Tibial nerve (tissue), 4 donors: ENCODE data around the gene LRRC75A. TPM values are rescaled to one million over a fixed set of nuclear protein-coding genes. Genes with fewer than 3 reads are reported as not detected.

Experiments used
- DNase-seq, 2 donors: peaks; one replicate each; pipeline ENCODE4 v3.0.0-alpha.2; 2019; ENCODE audit warnings: low spot score in 2 of 2
- H3K27ac ChIP-seq, 4 donors: fragments of 200-600 bp; sonication (generic) in 3 of 4; one replicate each; pipeline ENCODE4 v1.5.1; 2017 to 2019; ENCODE audit warnings: mild to moderate bottlenecking in 1 of 4
- H3K27me3 ChIP-seq, 2 donors: fragments of 200-600 bp; sonication (generic) in 1 of 2; one replicate each; pipeline versions ENCODE4 v1.5.1 to v1.6.0; 2017 to 2019
- H3K36me3 ChIP-seq, 3 donors: fragments of 200-600 bp; sonication (generic); one replicate each; pipeline ENCODE4 v1.5.1; 2018 to 2019
- H3K4me1 ChIP-seq, 4 donors: fragments of 200-600 bp; sonication (generic) in 3 of 4; one replicate each; pipeline ENCODE4 v1.5.1; 2017 to 2019
- H3K4me3 ChIP-seq, 4 donors: fragments of 200-600 bp; sonication (generic) in 3 of 4; one replicate each; pipeline ENCODE4 v1.5.1; 2017 to 2019; ENCODE audit warnings: mild to moderate bottlenecking in 1 of 4, moderate library complexity in 1 of 4
- H3K9me3 ChIP-seq, 4 donors: fragments of 200-600 bp; sonication (generic) in 3 of 4; one replicate each; pipeline ENCODE4 v1.5.1; 2017 to 2019
- CTCF ChIP-seq, 5 experiments: fragments of 200-600 bp in 3 of 5; fragments of 450-650 bp in 2 of 5; sonication (generic) in 3 of 5; IDR thresholded peaks; one replicate each; pipeline ENCODE4 v1.5.1; 2016 to 2019; ENCODE audit warnings: antibody characterized with exemption in 5 of 5, mild to moderate bottlenecking in 3 of 5, moderate library complexity in 2 of 5
- EP300 ChIP-seq, 2 donors: sonication (generic); formaldehyde crosslinking; IDR thresholded peaks; one replicate each; pipeline ENCODE4 v1.6.1; 2017; ENCODE audit warnings: antibody characterized with exemption in 2 of 2, mild to moderate bottlenecking in 1 of 2
- POLR2A ChIP-seq, 2 donors: fragments of 450-650 bp; IDR thresholded peaks; one replicate each; pipeline ENCODE4 v1.6.1; 2017; ENCODE audit warnings: antibody characterized with exemption in 2 of 2, mild to moderate bottlenecking in 2 of 2, moderate library complexity in 2 of 2
- WGBS, 2 donors: methylation state at CpG; one replicate each; pipeline ENCODE4 v1.1.5; 2018; 5-methylcytosine and 5-hydroxymethylcytosine counted together
- total RNA-seq, 4 donors: library from RNA; depleted of rRNA; stranded (reverse); fragments of >200 nt; gene quantifications; one replicate each; pipeline ENCODE4 v1.1.0, GENCODE V29; 2016

The LRRC75A gene
- total RNA-seq, 4 donors from 2014 or later: 2.9 to 10.3 (median 5.4) TPM

GRCh38 chr17:16513873-16514272, 21.9 kb upstream of the LRRC75A start:
- Histone ChIP-seq H3K36me3 (no peaks in the 10 kb centered on the region), H3K27ac (no peak overlapping the region), H3K27me3 (peaks cover 0 to 7% of the 10 kb centered on the region in 2 donors), H3K4me1 (peaks cover 0 to 10% (median 0%) of the 10 kb centered on the region in 4 donors), H3K4me3 (no peak overlapping the region), H3K9me3 (no peaks in the 10 kb centered on the region)
- TF ChIP-seq CTCF (IDR thresholded peaks at IDR 0.05): no peak
- no peak for DNase-seq
- WGBS, 2 donors: 79% methylated on average over 6 of the region's 6 CpGs

GRCh38 chr17:16512011-16512410, 20.0 kb upstream of the LRRC75A start:
- no peak overlapping the region for H3K27ac ChIP-seq
- peaks cover 0 to 8% (median 0%) of the 10 kb centered on the region in 4 donors for H3K4me1 ChIP-seq
- WGBS, 2 donors: 44 to 48% methylated on average over 4 of the region's 4 CpGs
- H3K27me3 ChIP-seq: no peaks in the 10 kb centered on the region
- TF ChIP-seq EP300 (IDR thresholded peaks at IDR 0.05) (no peak), CTCF (IDR thresholded peaks at IDR 0.05) (no peak), POLR2A (IDR thresholded peaks at IDR 0.05) (no peak)
- no peaks in the 10 kb centered on the region for H3K36me3 ChIP-seq
- H3K4me3 ChIP-seq: no peak overlapping the region
- no peaks in the 10 kb centered on the region for H3K9me3 ChIP-seq
- no peak for DNase-seq

GRCh38 chr17:16511593-16511992, 19.6 kb upstream of the LRRC75A start:
- no peaks in the 10 kb centered on the region for H3K9me3 ChIP-seq
- no peak overlapping the region for H3K27ac ChIP-seq
- no peaks in the 10 kb centered on the region for H3K27me3 ChIP-seq
- no peak for DNase-seq
- WGBS, 2 donors: 71 to 100% methylated on average over 1 of the region's 1 CpG
- no peaks in the 10 kb centered on the region for H3K36me3 ChIP-seq
- H3K4me1 ChIP-seq: peaks cover 0 to 4% (median 0%) of the 10 kb centered on the region in 4 donors
- H3K4me3 ChIP-seq: no peak overlapping the region
- TF ChIP-seq POLR2A (IDR thresholded peaks at IDR 0.05) (no peak), CTCF (IDR thresholded peaks at IDR 0.05) (no peak)

- 72 to 74% methylated on average over 8 of the region's 8 CpGs for WGBS, 2 donors
- no peaks in the 10 kb centered on the region for H3K9me3 ChIP-seq
- TF ChIP-seq EP300 (IDR thresholded peaks at IDR 0.05) (no peak), POLR2A (IDR thresholded peaks at IDR 0.05) (no peak), CTCF (IDR thresholded peaks at IDR 0.05) (no peak)
- no peak overlapping the region for H3K27ac ChIP-seq
- no peak for DNase-seq
- no peaks in the 10 kb centered on the region for H3K4me1 ChIP-seq
- H3K27me3 ChIP-seq: no peaks in the 10 kb centered on the region
- H3K4me3 ChIP-seq: no peak overlapping the region
- no peaks in the 10 kb centered on the region for H3K36me3 ChIP-seq
Observed at GRCh38 chr17:16507918-16508533, 16.0 kb upstream of the LRRC75A start.

GRCh38 chr17:16506188-16506587, 14.2 kb upstream of the LRRC75A start:
- Histone ChIP-seq H3K4me1 (no peaks in the 10 kb centered on the region), H3K27ac (no peak overlapping the region), H3K36me3 (no peaks in the 10 kb centered on the region), H3K27me3 (no peaks in the 10 kb centered on the region), H3K9me3 (no peaks in the 10 kb centered on the region), H3K4me3 (no peak overlapping the region)
- 91 to 95% methylated on average over 3 of the region's 3 CpGs for WGBS, 2 donors
- TF ChIP-seq EP300 (IDR thresholded peaks at IDR 0.05) (no peak), CTCF (IDR thresholded peaks at IDR 0.05) (no peak), POLR2A (IDR thresholded peaks at IDR 0.05) (no peak)
- no peak for DNase-seq
